Activated CD8-positive, alpha-beta memory T cell treated with anti-CD3 and anti-CD28 coated beads for 36 hours (primary cell): Measurements from ENCODE around the gene ENGASE. TPM values are rescaled to one million over a fixed set of nuclear protein-coding genes. Genes with fewer than 3 reads are reported as not detected.

Source experiments
- CTCF ChIA-PET: fragments of 350-600 bp; sonication (Branson Sonifier 250); formaldehyde crosslinking; loops from one replicate; lab custom pipeline; 2021; ENCODE audit warnings: antibody characterized with exemption; lab: Charles Lee
- POLR2A ChIA-PET: fragments of 350-600 bp; sonication (Branson Sonifier 250); formaldehyde crosslinking; loops from one replicate; lab custom pipeline; 2021; ENCODE audit warnings: antibody characterized with exemption; lab: Charles Lee
- total RNA-seq, 2 experiments: library from RNA; stranded (reverse); gene quantifications; one replicate each; pipeline ENCODE4 v1.2.3, GENCODE V29; 2021

The ENGASE gene
- total RNA-seq, 2 experiments from 2014 or later = 31.3 to 33.9 TPM

- CTCF ChIA-PET = no interaction called here
- POLR2A ChIA-PET = no interaction called here
Measured at GRCh38 chr17:79048826-79049755, 25.5 kb upstream of the ENGASE start.

- POLR2A ChIA-PET = no interaction called here
- CTCF ChIA-PET = no interaction called here
Measured at GRCh38 chr17:79049821-79050220, 24.8 kb upstream of the ENGASE start.

- POLR2A ChIA-PET = no interaction called here
- CTCF ChIA-PET = no interaction called here
Measured at GRCh38 chr17:79050551-79050950, 24.1 kb upstream of the ENGASE start.

- ChIA-PET CTCF (no interaction called here), POLR2A (no interaction called here)
Measured at GRCh38 chr17:79051306-79051705, 23.3 kb upstream of the ENGASE start.

- POLR2A ChIA-PET = no interaction called here
- CTCF ChIA-PET = no interaction called here
Measured at GRCh38 chr17:79052131-79052530, 22.5 kb upstream of the ENGASE start.

- ChIA-PET POLR2A (no interaction called here), CTCF (interaction anchor here (0.6 to 1.0 kb wide), 2 partner anchors 35 to 188 kb away, joined by 3 read pairs; no protein-coding TSS in a partner anchor)
Measured at GRCh38 chr17:79053251-79053925, 21.2 kb upstream of the ENGASE start.

- POLR2A ChIA-PET = no interaction called here
- CTCF ChIA-PET = interaction anchor here (0.6 to 1.0 kb wide), 2 partner anchors 34 to 189 kb away, joined by 3 read pairs; no protein-coding TSS in a partner anchor
Measured at GRCh38 chr17:79054200-79054960, 20.2 kb upstream of the ENGASE start.

- ChIA-PET CTCF (no interaction called here), POLR2A (no interaction called here)
Measured at GRCh38 chr17:79055197-79055596, 19.4 kb upstream of the ENGASE start.

GRCh38 chr17:79057737-79058385, 16.8 kb upstream of the ENGASE start:
- POLR2A ChIA-PET = no interaction called here
- CTCF ChIA-PET = no interaction called here

GRCh38 chr17:79062691-79063090, 11.9 kb upstream of the ENGASE start:
- CTCF ChIA-PET = interaction anchor here (0.7 to 1.9 kb wide), 3 partner anchors 12 to 329 kb away, joined by 3 to 4 read pairs (median 3); partner anchors contain the start of gene ENGASE
- POLR2A ChIA-PET = no interaction called here

GRCh38 chr17:79064026-79064425, 10.6 kb upstream of the ENGASE start:
- ChIA-PET POLR2A (no interaction called here), CTCF (interaction anchor here (0.6 kb wide), 1 partner anchor 802 kb away, joined by 4 read pairs; no protein-coding TSS in a partner anchor)

GRCh38 chr17:79065105-79065670, 9.4 kb upstream of the ENGASE start:
- CTCF ChIA-PET = interaction anchor here (0.6 to 1.4 kb wide), 10 partner anchors 8 to 335 kb away, joined by 3 to 5 read pairs (median 3); no protein-coding TSS in a partner anchor

GRCh38 chr17:79066963-79067362, 7.7 kb upstream of the ENGASE start:
- ChIA-PET POLR2A (no interaction called here), CTCF (interaction anchor here (0.6 to 1.1 kb wide), 3 partner anchors 16 to 325 kb away, joined by 3 read pairs; no protein-coding TSS in a partner anchor)

More at GRCh38 chr17:79065105-79065670, 9.4 kb upstream of the ENGASE start:
- POLR2A ChIA-PET = no interaction called here

- CTCF ChIA-PET = interaction anchor here (0.7 to 1.3 kb wide), 3 partner anchors 12 to 28 kb away, joined by 3 to 5 read pairs (median 3); no protein-coding TSS in a partner anchor
- POLR2A ChIA-PET = no interaction called here
Measured at GRCh38 chr17:79070266-79070880, 4.3 kb upstream of the ENGASE start.

- ChIA-PET POLR2A (no interaction called here), CTCF (interaction anchor here (0.7 kb wide), 1 partner anchor 29 kb away, joined by 5 read pairs; no protein-coding TSS in a partner anchor)
Measured at GRCh38 chr17:79071161-79071740, 3.4 kb upstream of the ENGASE start.

GRCh38 chr17:79072544-79072943, 2.1 kb upstream of the ENGASE start:
- ChIA-PET POLR2A (no interaction called here), CTCF (interaction anchor here (1.0 to 2.8 kb wide), 4 partner anchors 10 to 319 kb away, joined by 3 to 10 read pairs (median 7); no protein-coding TSS in a partner anchor)

- POLR2A ChIA-PET = no interaction called here
Measured at GRCh38 chr17:79073016-79073705, 1.5 kb upstream of the ENGASE start.

More at GRCh38 chr17:79073016-79073705, 1.5 kb upstream of the ENGASE start:
- CTCF ChIA-PET = interaction anchor here (1.0 to 2.8 kb wide), 5 partner anchors 8 to 319 kb away, joined by 3 to 10 read pairs (median 6); no protein-coding TSS in a partner anchor
